HG02973 (cell line): ENCODE data around the gene ITGB4.

Experiments
- ATAC-seq: cut with Tn5 transposase; IDR thresholded peaks from one replicate; pipeline ENCODE4 v1.9.1; 2021; ENCODE audit warnings: moderate library complexity; ENCODE audit not compliant: unreplicated experiment

ITGB4 gene

DNA sequence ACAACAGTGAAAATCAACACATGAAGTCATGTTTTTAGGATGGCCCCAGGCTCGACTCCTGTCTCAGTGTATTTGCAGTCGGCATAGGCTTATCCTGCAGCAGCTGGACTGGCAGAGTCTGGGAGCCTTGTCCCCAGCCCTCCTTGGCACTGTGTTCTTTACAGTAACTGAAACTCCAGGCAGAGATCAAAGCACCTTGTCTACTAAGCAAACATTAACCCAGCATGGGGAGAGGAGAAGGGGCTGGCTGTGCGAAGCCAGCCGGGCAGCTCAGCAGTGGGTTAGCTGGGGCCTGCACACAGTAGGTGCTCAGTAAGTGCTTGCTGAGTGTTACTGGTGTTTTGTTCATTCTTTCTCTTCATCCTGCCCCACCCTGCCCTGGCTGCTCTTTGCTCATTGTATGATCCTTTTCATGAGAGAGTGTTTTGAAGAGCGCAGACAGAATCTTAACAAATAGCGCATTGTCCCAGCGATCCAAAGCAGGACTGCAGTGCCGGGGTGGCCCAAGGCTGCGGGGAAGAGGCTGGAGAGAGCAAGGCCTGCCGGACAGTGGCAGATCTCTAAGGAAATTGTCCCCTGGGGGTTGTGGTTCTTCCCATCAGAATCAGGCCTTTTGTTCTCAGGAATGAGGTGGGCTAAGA is 23.5 kb upstream of the ITGB4 start:
- no peak for ATAC-seq

GRCh38 chr17:75698659-75699058 is 22.6 kb upstream of the ITGB4 start:
- no peak for ATAC-seq

- ATAC-seq, result no peak
These were observed 20.0 kb upstream of the ITGB4 start for GRCh38 chr17:75701288-75701687.

DNA sequence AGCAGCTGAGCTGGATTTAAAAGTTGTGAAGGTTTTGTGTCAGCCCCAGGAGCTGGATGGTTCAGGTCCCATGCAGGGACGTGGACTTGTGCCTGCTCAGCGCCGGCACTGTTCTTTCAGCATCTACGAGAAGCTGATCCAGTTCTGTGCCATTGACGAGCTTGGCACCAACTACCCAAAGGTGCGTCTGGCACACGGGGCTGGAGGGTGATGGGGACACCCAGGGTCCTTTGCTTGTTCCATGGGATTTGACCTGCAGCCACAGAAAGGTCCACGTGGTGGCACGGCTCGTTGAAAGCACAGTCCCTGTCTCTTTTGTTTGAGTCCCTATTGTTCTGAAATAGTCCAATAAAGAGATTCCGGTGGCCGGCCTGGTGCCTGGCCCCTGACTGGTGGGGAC is 18.1 kb upstream of the ITGB4 start:
- no peak for ATAC-seq

GRCh38 chr17:75703591-75703990 is 17.7 kb upstream of the ITGB4 start:
- no peak for ATAC-seq

- no peak for ATAC-seq
These were observed 16.0 kb upstream of the ITGB4 start for GRCh38 chr17:75704963-75705875.

DNA sequence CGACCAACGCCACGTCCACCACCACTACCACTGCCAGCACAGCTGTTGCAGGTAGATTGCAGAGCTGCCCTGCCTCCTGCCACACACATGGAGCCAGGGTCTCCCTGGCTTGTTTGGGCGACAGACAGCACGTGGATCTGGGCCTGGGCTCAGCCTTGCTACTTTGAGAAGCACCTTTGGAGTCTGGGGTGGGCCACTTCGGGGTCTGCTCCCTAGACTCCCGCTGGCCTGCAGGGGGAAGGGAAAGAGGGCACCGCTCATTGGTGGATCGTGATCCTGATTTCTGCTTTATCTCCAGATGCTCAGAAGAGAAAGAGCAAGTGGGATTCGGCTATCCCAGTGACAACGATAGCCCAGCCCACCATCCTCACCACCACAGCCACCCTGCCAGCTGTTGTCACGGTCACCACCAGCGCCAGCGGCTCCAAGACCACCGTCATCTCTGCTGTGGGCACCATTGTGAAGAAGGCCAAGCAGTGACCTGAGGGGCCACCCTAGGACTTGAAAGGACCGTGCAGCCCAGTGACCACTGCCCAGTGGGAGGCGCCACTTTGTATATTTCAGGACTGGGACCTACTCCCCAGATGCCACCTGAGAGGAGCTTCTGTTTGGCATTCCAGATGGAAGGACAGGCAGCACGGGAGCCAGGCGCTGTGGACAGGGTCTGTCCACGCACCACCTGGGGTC is 15.1 kb upstream of the ITGB4 start:
- no peak for ATAC-seq

- ATAC-seq, result no peak
These were observed 14.1 kb upstream of the ITGB4 start for GRCh38 chr17:75707079-75707571.

GRCh38 chr17:75712446-75712845 is 8.8 kb upstream of the ITGB4 start:
- no peak for ATAC-seq

- ATAC-seq, result no peak
These were observed 1.5 kb upstream of the ITGB4 start for GRCh38 chr17:75719732-75720131.

- no peak for ATAC-seq
These were observed 278 bp downstream of the ITGB4 start for GRCh38 chr17:75721463-75722011.

- ATAC-seq, result no peak
These were observed 817 bp downstream of the ITGB4 start for GRCh38 chr17:75722076-75722475.

DNA sequence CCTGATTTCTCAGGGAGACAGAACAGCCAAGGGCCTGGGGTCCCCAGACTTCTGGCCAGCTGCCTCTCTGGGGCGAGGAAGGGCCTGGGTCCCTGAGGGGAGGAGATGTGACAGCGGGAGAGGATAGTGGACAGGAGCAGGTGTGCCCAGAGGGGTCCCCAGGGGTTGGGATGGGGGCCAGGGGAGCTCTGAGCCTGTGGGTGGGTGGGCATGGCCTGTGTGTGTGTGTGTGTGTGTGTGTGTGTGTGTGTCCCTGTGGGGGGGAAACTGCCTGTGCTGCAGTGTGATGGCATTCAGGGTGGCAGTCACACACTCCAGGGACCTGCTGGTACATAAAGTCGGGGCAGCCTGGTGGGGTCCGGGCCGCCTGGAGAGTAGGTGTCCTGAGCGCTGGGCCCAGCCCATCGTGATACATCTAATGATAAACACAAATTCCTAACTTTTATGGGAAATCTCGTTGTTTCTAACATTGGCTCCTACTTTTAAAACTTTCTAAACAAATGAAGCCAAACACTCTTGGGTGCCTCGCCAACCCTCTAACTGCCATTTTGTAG is 1.4 kb downstream of the ITGB4 start:
- ATAC-seq, result no peak

- no peak for ATAC-seq
These were observed 2.1 kb downstream of the ITGB4 start for GRCh38 chr17:75723171-75723930.

- no peak for ATAC-seq
These were observed 3.1 kb downstream of the ITGB4 start for GRCh38 chr17:75724016-75725003.

GRCh38 chr17:75725504-75725903 is 4.2 kb downstream of the ITGB4 start:
- no peak for ATAC-seq

GRCh38 chr17:75727391-75727790 is 6.1 kb downstream of the ITGB4 start:
- no peak for ATAC-seq

- ATAC-seq, result no peak
These were observed 8.1 kb downstream of the ITGB4 start for GRCh38 chr17:75729351-75729750.

DNA sequence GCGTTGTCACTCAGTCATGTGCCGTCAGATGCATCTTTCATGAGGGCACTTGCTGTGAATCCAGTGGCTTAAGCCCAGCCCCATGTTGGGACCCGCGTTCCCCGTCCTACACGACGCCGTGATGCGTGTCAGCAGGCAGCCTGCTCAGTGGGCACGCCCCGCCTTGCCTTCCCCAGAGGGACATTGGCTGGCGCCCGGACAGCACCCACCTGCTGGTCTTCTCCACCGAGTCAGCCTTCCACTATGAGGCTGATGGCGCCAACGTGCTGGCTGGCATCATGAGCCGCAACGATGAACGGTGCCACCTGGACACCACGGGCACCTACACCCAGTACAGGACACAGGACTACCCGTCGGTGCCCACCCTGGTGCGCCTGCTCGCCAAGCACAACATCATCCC is 8.8 kb downstream of the ITGB4 start:
- ATAC-seq, result no peak
